ENCODE data around the gene UBL7.

GRCh38 chr15:74413350-74414080 lies 47.4 kb downstream of the UBL7 start:
- TF ChIP-seq YY1 (IDR thresholded peaks at IDR 0.05) (no peak), CTCF (IDR thresholded peaks at IDR 0.05; ENCODE audit: low read depth, low read length, missing input control) (no peak), EGR1 (IDR thresholded peaks at IDR 0.05; ENCODE audit: low read depth in 2 of 2) (no peak), JUND (IDR thresholded peaks at IDR 0.05) (no peak), TAF1 (conservative IDR thresholded peaks at IDR 0.05) (no peak), RAD21 (IDR thresholded peaks at IDR 0.05) (no peak), SP1 (IDR thresholded peaks at IDR 0.05) (no peak), REST (IDR thresholded peaks at IDR 0.05) (no peak), HNF4A (conservative IDR thresholded peaks at IDR 0.05) (no peak), GABPA (IDR thresholded peaks at IDR 0.05 in 1 of 2, conservative IDR thresholded peaks at IDR 0.05 in 1 of 2) (no peak)
- TF ChIP-seq, protein P1, sequence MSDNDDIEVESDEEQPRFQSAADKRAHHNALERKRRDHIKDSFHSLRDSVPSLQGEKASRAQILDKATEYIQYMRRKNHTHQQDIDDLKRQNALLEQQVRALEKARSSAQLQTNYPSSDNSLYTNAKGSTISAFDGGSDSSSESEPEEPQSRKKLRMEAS (IDR thresholded peaks at IDR 0.05) = no peak
- TF ChIP-seq, protein P2, sequence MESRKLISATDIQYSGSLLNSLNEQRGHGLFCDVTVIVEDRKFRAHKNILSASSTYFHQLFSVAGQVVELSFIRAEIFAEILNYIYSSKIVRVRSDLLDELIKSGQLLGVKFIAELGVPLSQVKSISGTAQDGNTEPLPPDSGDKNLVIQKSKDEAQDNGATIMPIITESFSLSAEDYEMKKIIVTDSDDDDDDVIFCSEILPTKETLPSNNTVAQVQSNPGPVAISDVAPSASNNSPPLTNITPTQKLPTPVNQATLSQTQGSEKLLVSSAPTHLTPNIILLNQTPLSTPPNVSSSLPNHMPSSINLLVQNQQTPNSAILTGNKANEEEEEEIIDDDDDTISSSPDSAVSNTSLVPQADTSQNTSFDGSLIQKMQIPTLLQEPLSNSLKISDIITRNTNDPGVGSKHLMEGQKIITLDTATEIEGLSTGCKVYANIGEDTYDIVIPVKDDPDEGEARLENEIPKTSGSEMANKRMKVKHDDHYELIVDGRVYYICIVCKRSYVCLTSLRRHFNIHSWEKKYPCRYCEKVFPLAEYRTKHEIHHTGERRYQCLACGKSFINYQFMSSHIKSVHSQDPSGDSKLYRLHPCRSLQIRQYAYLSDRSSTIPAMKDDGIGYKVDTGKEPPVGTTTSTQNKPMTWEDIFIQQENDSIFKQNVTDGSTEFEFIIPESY (IDR thresholded peaks at IDR 0.05) = no peak
- TF ChIP-seq, protein P3, sequence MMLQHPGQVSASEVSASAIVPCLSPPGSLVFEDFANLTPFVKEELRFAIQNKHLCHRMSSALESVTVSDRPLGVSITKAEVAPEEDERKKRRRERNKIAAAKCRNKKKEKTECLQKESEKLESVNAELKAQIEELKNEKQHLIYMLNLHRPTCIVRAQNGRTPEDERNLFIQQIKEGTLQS (IDR thresholded peaks at IDR 0.05) = no peak
